Cardiac fibroblast (primary cell): Measurements from ENCODE around the gene OR10A4.

Source experiments
- DNase-seq, 2 donors: peaks; one replicate each; pipeline versions ENCODE4 v3.0.0 to v3.0.0-alpha.2; 2010; ENCODE audit warnings: low read depth in 2 of 2
- H3K4me3 ChIP-seq, 2 donors: replicated peaks in 1 of 2; 1 replicate in 1 of 2; 2 replicates in 1 of 2; pipeline ENCODE4 v1.5.1; 2011; ENCODE audit warnings: low read depth in 2 of 2, low read length in 2 of 2, mild to moderate bottlenecking in 2 of 2, moderate library complexity in 1 of 2
- TF ChIP-seq, protein P1 (sequence below): IDR thresholded peaks from one replicate; pipeline ENCODE4 v1.5.1; 2011; ENCODE audit warnings: low read depth, mild to moderate bottlenecking, low read length, inconsistent platforms

OR10A4 gene, protein sequence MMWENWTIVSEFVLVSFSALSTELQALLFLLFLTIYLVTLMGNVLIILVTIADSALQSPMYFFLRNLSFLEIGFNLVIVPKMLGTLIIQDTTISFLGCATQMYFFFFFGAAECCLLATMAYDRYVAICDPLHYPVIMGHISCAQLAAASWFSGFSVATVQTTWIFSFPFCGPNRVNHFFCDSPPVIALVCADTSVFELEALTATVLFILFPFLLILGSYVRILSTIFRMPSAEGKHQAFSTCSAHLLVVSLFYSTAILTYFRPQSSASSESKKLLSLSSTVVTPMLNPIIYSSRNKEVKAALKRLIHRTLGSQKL

DNA sequence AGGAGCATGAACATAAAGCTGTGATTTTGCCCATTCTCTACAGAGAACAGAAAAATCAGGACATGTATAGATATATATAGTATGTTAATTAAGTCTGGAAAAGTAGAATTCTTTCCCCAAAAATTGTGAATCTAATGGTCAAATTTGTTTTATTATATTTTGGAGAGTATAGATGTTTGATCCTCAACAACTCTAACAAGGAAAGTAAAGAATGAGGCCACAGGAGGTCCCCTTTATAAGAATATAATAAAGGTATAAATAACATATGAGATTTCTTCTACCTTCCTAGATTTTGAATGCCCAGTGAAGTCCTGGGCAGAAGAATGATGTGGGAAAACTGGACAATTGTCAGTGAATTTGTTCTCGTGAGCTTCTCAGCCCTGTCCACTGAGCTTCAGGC is at the start of gene OR10A4:
Gene OR10A4, plus strand, starts transcription at position 301 of the 400 bp plus-strand sequence. Its CDS starts 23 bp downstream, at position 324.
- no peak within 1 kb of the TSS for H3K4me3 ChIP-seq
- DNase-seq: no peak
- TF ChIP-seq, protein P1, sequence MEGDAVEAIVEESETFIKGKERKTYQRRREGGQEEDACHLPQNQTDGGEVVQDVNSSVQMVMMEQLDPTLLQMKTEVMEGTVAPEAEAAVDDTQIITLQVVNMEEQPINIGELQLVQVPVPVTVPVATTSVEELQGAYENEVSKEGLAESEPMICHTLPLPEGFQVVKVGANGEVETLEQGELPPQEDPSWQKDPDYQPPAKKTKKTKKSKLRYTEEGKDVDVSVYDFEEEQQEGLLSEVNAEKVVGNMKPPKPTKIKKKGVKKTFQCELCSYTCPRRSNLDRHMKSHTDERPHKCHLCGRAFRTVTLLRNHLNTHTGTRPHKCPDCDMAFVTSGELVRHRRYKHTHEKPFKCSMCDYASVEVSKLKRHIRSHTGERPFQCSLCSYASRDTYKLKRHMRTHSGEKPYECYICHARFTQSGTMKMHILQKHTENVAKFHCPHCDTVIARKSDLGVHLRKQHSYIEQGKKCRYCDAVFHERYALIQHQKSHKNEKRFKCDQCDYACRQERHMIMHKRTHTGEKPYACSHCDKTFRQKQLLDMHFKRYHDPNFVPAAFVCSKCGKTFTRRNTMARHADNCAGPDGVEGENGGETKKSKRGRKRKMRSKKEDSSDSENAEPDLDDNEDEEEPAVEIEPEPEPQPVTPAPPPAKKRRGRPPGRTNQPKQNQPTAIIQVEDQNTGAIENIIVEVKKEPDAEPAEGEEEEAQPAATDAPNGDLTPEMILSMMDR: no peak

DNA sequence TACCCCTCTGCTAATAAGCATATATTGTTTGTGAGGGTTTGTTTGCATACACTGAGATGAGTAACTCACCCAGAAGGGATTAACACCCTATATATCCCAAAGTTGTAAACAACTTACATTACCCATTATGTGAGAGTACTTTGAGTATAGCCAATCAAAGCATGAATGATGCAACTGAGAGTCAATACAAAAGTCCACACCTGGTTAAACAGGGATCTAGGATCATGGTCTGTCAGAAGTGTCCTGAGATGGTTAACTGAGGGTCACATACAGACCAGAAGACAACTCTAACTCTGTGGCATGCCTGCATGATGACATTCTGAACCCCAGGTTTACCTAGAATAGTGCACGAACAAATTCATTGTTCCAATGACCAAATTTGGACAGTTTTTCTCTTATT is 48.3 kb upstream of the OR10A4 start:
- H3K4me3 ChIP-seq: no peak overlapping the region
- TF ChIP-seq, protein P1: no peak
- DNase-seq: no peak

DNA sequence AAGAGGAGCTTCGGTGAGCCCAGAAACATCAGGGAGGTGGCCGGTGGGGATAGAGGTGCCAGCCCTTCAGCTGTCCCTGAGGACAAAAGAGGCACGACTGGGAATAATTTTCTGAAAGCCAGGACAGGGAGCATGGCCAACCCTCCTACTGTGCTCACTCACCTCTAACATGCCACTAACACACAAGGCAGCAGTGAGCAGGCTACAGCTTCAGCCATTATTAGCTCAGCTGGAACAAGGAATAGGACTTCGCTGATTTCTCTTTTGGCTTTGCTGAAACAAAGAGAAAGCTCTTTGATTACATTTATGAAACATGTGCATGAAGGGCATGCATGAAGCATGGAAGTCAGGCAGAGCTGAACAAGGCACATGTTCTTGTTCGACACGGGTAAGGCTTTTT is 43.1 kb upstream of the OR10A4 start:
- no peak overlapping the region for H3K4me3 ChIP-seq
- DNase-seq: no peak
- TF ChIP-seq, protein P1: no peak

DNA sequence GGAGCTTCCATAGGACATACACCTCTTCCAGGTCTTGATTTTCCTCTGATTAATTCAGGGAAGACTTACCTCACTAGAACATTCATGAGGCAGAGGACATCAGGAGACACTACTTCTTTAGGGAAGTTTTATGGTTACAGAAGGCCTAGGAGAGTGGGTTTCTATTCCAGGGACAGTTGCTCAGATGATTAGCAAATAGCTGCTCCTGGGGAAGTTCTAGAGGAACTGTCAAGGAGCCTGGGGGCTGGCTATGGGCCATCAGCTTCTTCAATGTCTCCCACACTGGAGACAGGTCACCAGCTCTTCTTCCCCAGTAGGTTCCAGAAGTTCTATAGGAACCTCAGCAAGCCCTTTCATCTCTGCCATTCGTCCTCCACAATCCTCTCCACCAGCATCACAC is 42.4 kb upstream of the OR10A4 start:
- no peak overlapping the region for H3K4me3 ChIP-seq
- TF ChIP-seq, protein P1: no peak
- DNase-seq: no peak

DNA sequence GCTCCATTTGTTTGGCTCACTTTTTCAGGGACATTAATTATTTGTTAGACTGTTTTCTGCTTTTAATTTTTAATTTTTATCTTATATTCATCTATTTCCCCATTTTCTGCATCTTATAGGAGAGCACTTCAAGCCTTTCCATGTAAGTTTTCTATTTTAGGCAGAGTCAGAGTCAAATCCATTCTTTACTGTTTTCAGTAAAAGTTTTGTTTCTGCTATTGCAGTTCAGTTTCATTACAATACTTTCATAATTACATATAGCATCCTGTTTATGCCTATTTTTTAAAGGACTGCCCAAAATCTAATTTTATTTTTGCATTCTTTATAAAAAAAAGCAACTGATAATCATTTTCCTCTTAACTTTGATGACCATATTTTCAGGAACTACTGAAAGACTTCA is 34.7 kb upstream of the OR10A4 start:
- DNase-seq: no peak
- TF ChIP-seq, protein P1: no peak
- H3K4me3 ChIP-seq: no peak overlapping the region

DNA sequence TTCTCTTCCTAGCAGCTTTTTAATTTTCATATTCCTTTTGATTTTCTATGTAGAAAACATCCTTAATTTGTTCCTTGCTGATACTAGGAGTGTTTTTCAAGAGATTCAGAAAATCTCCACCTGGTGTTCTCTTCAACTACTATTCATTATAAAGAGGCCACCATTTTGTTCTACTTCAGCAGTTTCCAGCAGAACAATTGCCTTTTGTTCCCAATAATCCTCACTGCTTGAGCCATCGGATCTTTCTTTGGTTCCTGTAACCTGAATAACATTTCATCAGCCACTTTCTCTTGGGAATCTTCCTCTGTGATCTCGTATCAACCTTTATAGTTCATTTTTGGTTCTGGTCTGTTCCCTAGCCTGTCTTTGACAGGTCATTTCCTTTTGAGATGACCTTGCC is 32.8 kb upstream of the OR10A4 start:
- no peak overlapping the region for H3K4me3 ChIP-seq
- TF ChIP-seq, protein P1: no peak
- no peak for DNase-seq

DNA sequence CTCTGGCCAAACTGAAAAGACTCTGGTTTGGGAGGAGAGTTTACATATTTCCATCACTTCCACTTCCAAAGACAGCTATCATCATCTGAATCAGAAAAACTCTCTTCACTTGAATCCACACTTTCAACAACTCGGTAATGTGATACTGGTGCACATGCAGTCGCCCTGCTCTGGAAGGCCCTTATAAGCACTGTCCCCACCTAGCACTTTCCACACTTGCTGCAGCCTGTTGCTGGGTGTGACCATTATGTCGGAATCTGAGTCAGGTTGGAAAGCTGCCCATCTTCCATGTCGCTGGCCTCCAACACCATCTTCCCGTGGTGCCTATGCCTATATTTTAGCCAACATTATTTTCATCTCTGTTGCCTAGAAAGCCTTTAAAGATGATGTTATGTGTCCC is 32.1 kb upstream of the OR10A4 start:
- DNase-seq: no peak
- TF ChIP-seq, protein P1: no peak
- no peak overlapping the region for H3K4me3 ChIP-seq
